Measurements from ENCODE around the gene PRR15L.

Gene PRR15L

GRCh38 chr17:47987240-47987835 lies 29.7 kb upstream of the PRR15L start:
- DNase-seq: no peak

- DNase-seq: no peak
These were observed 28.8 kb upstream of the PRR15L start for GRCh38 chr17:47986520-47986919.

GRCh38 chr17:47983492-47984223 lies 26.0 kb upstream of the PRR15L start:
- DNase-seq: no peak

- no peak for DNase-seq
These were observed 25.1 kb upstream of the PRR15L start for GRCh38 chr17:47982645-47983390.

GRCh38 chr17:47982091-47982617 lies 24.5 kb upstream of the PRR15L start:
- no peak for DNase-seq

GRCh38 chr17:47981462-47981861 lies 23.8 kb upstream of the PRR15L start:
- DNase-seq: no peak

GRCh38 chr17:47980541-47980940 lies 22.9 kb upstream of the PRR15L start:
- DNase-seq: no peak

- peak; percentile 59 for DNase-seq
These were observed 20.6 kb upstream of the PRR15L start for GRCh38 chr17:47978324-47978723.

GRCh38 chr17:47975823-47976205 lies 18.1 kb upstream of the PRR15L start:
- DNase-seq: no peak

- no peak for DNase-seq
These were observed 17.6 kb upstream of the PRR15L start for GRCh38 chr17:47975189-47975822.

GRCh38 chr17:47973541-47973940 lies 15.9 kb upstream of the PRR15L start:
- no peak for DNase-seq

- peak; percentile 99 for DNase-seq
These were observed 13.2 kb upstream of the PRR15L start, which contains the start of gene CDK5RAP3 for GRCh38 chr17:47970725-47971499. CDK5RAP3 (plus strand) TSS chr17:47971113; CDS start chr17:47971147, 34 bp downstream.

- DNase-seq: no peak
These were observed 12.4 kb upstream of the PRR15L start for GRCh38 chr17:47969930-47970724.

- DNase-seq: no peak
These were observed 11.2 kb upstream of the PRR15L start for GRCh38 chr17:47968836-47969235.

- no peak for DNase-seq
These were observed 10.0 kb upstream of the PRR15L start for GRCh38 chr17:47967607-47968252.

- no peak for DNase-seq
These were observed 8.4 kb upstream of the PRR15L start for GRCh38 chr17:47966079-47966519.

GRCh38 chr17:47964856-47965255 lies 7.2 kb upstream of the PRR15L start:
- no peak for DNase-seq

- no peak for DNase-seq
These were observed 5.2 kb upstream of the PRR15L start for GRCh38 chr17:47962901-47963300.

- no peak for DNase-seq
These were observed 3.7 kb upstream of the PRR15L start for GRCh38 chr17:47961406-47961805.

GRCh38 chr17:47959825-47960655 lies 2.4 kb upstream of the PRR15L start:
- DNase-seq: no peak
